A673 (cell line): Measurements from ENCODE around the gene HTR6. TPM values are rescaled to one million over a fixed set of nuclear protein-coding genes. Genes with fewer than 3 reads are reported as not detected.
"Not testable (repeated sequence)": the region's sequence is repeated elsewhere in the genome, so short reads cannot be mapped to it uniquely, and the experiment has no call there.

Source experiments
- BruUV-seq: library from RNA; stranded (reverse); fragments of 400-500 nt; replicated peaks from 2 replicates; lab custom pipeline; 2021; lab: Mats Ljungman, UMichigan
- CTCF ChIA-PET: fragments of 300-600 bp; sonication (Branson Sonifier 250); formaldehyde crosslinking; loops from one replicate; lab custom pipeline; 2022; ENCODE audit warnings: antibody characterized with exemption; lab: Charles Lee
- POLR2A ChIA-PET: fragments of 300-600 bp; sonication (Branson Sonifier 250); formaldehyde crosslinking; loops from one replicate; lab custom pipeline; 2022; ENCODE audit warnings: antibody characterized with exemption; ENCODE audit not compliant: low non-redundant PET; lab: Charles Lee
- DNase-seq: peaks from one replicate; pipeline ENCODE4 v3.0.0-alpha.2; 2015; ENCODE audit warnings: low spot score
- H3K27ac ChIP-seq: fragments of 200-600 bp; sonication (generic); 2 replicates; pipeline ENCODE4 v1.5.1; 2016; ENCODE audit warnings: mixed run types, low read depth, mild to moderate bottlenecking, mixed read lengths, antibody characterized with exemption, low read length; ENCODE audit not compliant: poor library complexity, severe bottlenecking
- H3K27me3 ChIP-seq: fragments of 200-600 bp; sonication (generic); replicated peaks from 2 replicates; pipeline ENCODE4 v1.6.1; 2017; ENCODE audit warnings: mixed run types, low read depth, mild to moderate bottlenecking, mixed read lengths, antibody characterized with exemption, low read length; ENCODE audit not compliant: insufficient read depth, poor library complexity
- H3K36me3 ChIP-seq: fragments of 200-600 bp; sonication (generic); 2 replicates; pipeline ENCODE4 v1.6.1; 2016; ENCODE audit warnings: mixed run types, mild to moderate bottlenecking, mixed read lengths, antibody characterized with exemption, low read length; ENCODE audit not compliant: insufficient read depth, poor library complexity, severe bottlenecking
- H3K4me1 ChIP-seq: fragments of 200-600 bp; sonication (generic); 2 replicates; pipeline ENCODE4 v1.6.1; 2017; ENCODE audit warnings: mixed run types, mild to moderate bottlenecking, mixed read lengths, antibody characterized with exemption, low read length; ENCODE audit not compliant: insufficient read depth, poor library complexity, severe bottlenecking
- H3K4me3 ChIP-seq: fragments of 200-600 bp; sonication (generic); 2 replicates; pipeline ENCODE4 v1.5.1; 2016; ENCODE audit warnings: low read depth, mixed run types, mild to moderate bottlenecking, mixed read lengths, low read length; ENCODE audit not compliant: poor library complexity, severe bottlenecking
- H3K9me3 ChIP-seq: fragments of 200-600 bp; sonication (generic); 2 replicates; pipeline ENCODE4 v1.6.1; 2016; ENCODE audit warnings: mixed run types, low read depth, mild to moderate bottlenecking, mixed read lengths, antibody characterized with exemption, low read length; ENCODE audit not compliant: poor library complexity, severe bottlenecking
- EZH2 ChIP-seq: fragments of 200-600 bp; sonication (generic); IDR thresholded peaks from 2 replicates; pipeline ENCODE4 v1.6.1; 2017; ENCODE audit warnings: borderline replicate concordance, low read depth, mild to moderate bottlenecking, mixed read lengths, antibody characterized with exemption, low read length; ENCODE audit not compliant: poor library complexity, severe bottlenecking
- intact Hi-C: fragments of 100-400 bp; cut with micrococcal nuclease; formaldehyde crosslinking; loops from one replicate; pipeline ENCODE4 v1.10.0; 2022; ENCODE audit not compliant: unreplicated experiment
- total RNA-seq: library from RNA; stranded (reverse); gene quantifications from 2 replicates; pipeline ENCODE4 v1.2.3, GENCODE V29; 2021
- TF ChIP-seq, protein P1 (sequence below): fragments of 300-800, 200-600 bp; sonication (generic); conservative IDR thresholded peaks from 2 replicates; pipeline ENCODE4 v1.5.1; 2017; ENCODE audit warnings: low read depth, mild to moderate bottlenecking, antibody characterized with exemption, low read length, moderate library complexity, mixed read lengths

Gene HTR6
- total RNA-seq, 1 experiment from 2014 or later, result not detected

DNA sequence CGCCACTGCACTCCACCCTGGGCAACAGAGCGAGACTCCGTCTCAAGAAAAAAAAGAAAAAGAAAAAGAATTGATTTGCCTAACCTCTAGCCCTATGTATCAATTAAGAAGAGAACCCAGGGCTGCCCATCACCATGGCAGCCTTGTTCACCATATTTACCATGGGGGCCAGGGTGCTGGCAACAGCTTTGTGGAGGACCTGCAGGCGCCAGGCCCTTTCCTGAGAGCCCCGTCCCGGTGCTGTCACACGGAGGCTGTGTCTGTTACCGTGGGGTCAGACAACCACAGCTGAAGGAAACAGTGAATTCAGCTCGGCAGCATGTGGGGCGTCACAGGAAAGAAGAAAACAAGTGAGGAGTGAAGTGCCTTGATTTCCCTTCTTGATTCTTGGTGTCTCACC is 27.1 kb upstream of the HTR6 start:
- intact Hi-C loops, result no loop called here
- Histone ChIP-seq H3K4me3 (no peak overlapping the region), H3K36me3 (no peaks in the 10 kb centered on the region), H3K27ac (no peak overlapping the region), H3K27me3 (no peaks in the 10 kb centered on the region), H3K9me3 (no peaks in the 10 kb centered on the region), H3K4me1 (peaks cover 9% of the 10 kb centered on the region)
- DNase-seq, result no peak
- ChIA-PET CTCF (no interaction called here), POLR2A (no interaction called here)
- BruUV-seq, result no TSS peak
- TF ChIP-seq, protein P1, sequence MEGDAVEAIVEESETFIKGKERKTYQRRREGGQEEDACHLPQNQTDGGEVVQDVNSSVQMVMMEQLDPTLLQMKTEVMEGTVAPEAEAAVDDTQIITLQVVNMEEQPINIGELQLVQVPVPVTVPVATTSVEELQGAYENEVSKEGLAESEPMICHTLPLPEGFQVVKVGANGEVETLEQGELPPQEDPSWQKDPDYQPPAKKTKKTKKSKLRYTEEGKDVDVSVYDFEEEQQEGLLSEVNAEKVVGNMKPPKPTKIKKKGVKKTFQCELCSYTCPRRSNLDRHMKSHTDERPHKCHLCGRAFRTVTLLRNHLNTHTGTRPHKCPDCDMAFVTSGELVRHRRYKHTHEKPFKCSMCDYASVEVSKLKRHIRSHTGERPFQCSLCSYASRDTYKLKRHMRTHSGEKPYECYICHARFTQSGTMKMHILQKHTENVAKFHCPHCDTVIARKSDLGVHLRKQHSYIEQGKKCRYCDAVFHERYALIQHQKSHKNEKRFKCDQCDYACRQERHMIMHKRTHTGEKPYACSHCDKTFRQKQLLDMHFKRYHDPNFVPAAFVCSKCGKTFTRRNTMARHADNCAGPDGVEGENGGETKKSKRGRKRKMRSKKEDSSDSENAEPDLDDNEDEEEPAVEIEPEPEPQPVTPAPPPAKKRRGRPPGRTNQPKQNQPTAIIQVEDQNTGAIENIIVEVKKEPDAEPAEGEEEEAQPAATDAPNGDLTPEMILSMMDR, result no peak
- no peak for TF ChIP-seq EZH2

DNA sequence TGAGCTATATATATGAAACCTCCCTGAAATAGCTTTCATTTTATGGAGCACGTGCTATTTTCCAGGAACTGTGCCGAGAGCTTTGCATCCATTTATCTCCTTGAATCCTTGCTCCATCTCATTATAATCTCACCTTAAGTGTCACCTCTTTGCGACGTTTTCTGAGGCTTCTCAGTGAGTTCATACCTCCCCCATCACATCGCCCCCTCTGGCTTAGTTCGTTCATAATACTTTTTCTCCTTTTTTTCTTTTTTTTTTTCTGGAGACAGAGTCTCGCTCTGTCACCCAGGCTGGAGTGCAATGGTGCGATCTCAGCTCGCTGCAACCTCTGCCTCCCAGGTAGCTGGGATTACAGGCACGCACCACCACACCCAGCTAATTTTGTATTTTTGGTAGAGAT is 25.4 kb upstream of the HTR6 start:
- H3K36me3 ChIP-seq, H3K27ac ChIP-seq, BruUV-seq, H3K27me3 ChIP-seq, POLR2A ChIA-PET, DNase-seq, intact Hi-C loops, H3K4me3 ChIP-seq, H3K9me3 ChIP-seq, H3K4me1 ChIP-seq: not testable (repeated sequence)
- CTCF ChIA-PET, result interaction anchor here (0.6 kb wide), 1 partner anchor 11 kb away, joined by 4 read pairs; no protein-coding TSS in a partner anchor

DNA sequence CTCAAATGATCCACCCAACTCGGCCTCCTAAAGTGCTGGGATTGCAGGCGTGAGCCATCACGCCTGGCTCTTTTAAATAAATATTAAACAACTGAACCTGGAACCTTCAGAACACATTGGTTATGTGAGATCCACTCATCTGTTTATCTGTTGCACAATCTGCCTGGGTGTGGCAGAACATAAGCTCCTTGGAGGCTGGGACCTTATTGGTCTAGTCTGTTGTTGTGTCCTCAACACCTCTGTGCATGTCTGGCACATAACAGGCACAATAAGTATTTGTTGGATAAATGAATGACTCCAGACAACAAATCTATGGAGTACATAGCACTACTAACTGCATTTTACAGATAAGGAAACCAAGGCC is 24.7 kb upstream of the HTR6 start:
- POLR2A ChIA-PET, result no interaction called here

More for the DNA sequence above, 24.7 kb upstream of the HTR6 start:
- Histone ChIP-seq H3K4me1 (peaks cover 9% of the 10 kb centered on the region), H3K27me3 (no peaks in the 10 kb centered on the region), H3K9me3 (no peaks in the 10 kb centered on the region), H3K27ac (no peak overlapping the region), H3K36me3 (no peaks in the 10 kb centered on the region), H3K4me3 (no peak overlapping the region)
- TF ChIP-seq, protein P1, result no peak
- TF ChIP-seq EZH2, result no peak
- intact Hi-C loops, result no loop called here
- CTCF ChIA-PET, result interaction anchor here (0.6 kb wide), 2 partner anchors 10 to 11 kb away, joined by 3 to 4 read pairs; no protein-coding TSS in a partner anchor
- BruUV-seq, result no TSS peak
- DNase-seq, result no peak
